DMS53 treated with DMSO at 0.1 percent for 48 hours (cell line): Measurements from ENCODE around the gene FBRSL1.
"Not testable (repeated sequence)": the region's sequence is repeated elsewhere in the genome, so short reads cannot be mapped to it uniquely, and the experiment has no call there.

ENCODE experiments used
- DNase-seq: peaks from one replicate; lab custom pipeline; 2025; ENCODE audit not compliant: unreplicated experiment; lab: John Stamatoyannopoulos, UW

Gene FBRSL1

GRCh38 chr12:132489602-132490266 lies at the start of gene FBRSL1:
Gene FBRSL1 (plus strand): TSS chr12:132490151.
- DNase-seq = peak; percentile 67

- DNase-seq = not testable (repeated sequence)
These were observed 49.5 kb upstream of the FBRSL1 start for GRCh38 chr12:132440420-132440819.

- no peak for DNase-seq
These were observed 47.8 kb upstream of the FBRSL1 start for GRCh38 chr12:132441871-132442863.

- DNase-seq = no peak
These were observed 46.9 kb upstream of the FBRSL1 start for GRCh38 chr12:132443091-132443490.

GRCh38 chr12:132444283-132444682 lies 45.7 kb upstream of the FBRSL1 start:
- DNase-seq = no peak

- peak; percentile 57 for DNase-seq
These were observed 44.7 kb upstream of the FBRSL1 start for GRCh38 chr12:132444957-132445883.

- peak; percentile 63 for DNase-seq
These were observed 43.9 kb upstream of the FBRSL1 start for GRCh38 chr12:132445884-132446632.

- DNase-seq = no peak
These were observed 43.2 kb upstream of the FBRSL1 start for GRCh38 chr12:132446633-132447326.

- DNase-seq = no peak
These were observed 42.6 kb upstream of the FBRSL1 start for GRCh38 chr12:132447327-132447720.

- no peak for DNase-seq
These were observed 42.1 kb upstream of the FBRSL1 start for GRCh38 chr12:132447731-132448462.

- DNase-seq = no peak
These were observed 41.5 kb upstream of the FBRSL1 start for GRCh38 chr12:132448463-132448820.

GRCh38 chr12:132449565-132450417 lies 40.2 kb upstream of the FBRSL1 start:
- DNase-seq = no peak

GRCh38 chr12:132450418-132451171 lies 39.4 kb upstream of the FBRSL1 start:
- DNase-seq = no peak

GRCh38 chr12:132451172-132451835 lies 38.6 kb upstream of the FBRSL1 start:
- no peak for DNase-seq

- DNase-seq = no peak
These were observed 38.1 kb upstream of the FBRSL1 start for GRCh38 chr12:132451836-132452195.

- no peak for DNase-seq
These were observed 37.2 kb upstream of the FBRSL1 start for GRCh38 chr12:132452596-132453350.
